Non-pigmented ciliary epithelial cell (primary cell): ENCODE measurements around the gene KANK3.
"Not testable (repeated sequence)": the region's sequence is repeated elsewhere in the genome, so short reads cannot be mapped to it uniquely, and the experiment has no call there.

ENCODE experiments used
- DNase-seq: peaks from one replicate; pipeline ENCODE4 v3.0.0-alpha.2; 2010; ENCODE audit warnings: low read depth

KANK3 gene

DNA sequence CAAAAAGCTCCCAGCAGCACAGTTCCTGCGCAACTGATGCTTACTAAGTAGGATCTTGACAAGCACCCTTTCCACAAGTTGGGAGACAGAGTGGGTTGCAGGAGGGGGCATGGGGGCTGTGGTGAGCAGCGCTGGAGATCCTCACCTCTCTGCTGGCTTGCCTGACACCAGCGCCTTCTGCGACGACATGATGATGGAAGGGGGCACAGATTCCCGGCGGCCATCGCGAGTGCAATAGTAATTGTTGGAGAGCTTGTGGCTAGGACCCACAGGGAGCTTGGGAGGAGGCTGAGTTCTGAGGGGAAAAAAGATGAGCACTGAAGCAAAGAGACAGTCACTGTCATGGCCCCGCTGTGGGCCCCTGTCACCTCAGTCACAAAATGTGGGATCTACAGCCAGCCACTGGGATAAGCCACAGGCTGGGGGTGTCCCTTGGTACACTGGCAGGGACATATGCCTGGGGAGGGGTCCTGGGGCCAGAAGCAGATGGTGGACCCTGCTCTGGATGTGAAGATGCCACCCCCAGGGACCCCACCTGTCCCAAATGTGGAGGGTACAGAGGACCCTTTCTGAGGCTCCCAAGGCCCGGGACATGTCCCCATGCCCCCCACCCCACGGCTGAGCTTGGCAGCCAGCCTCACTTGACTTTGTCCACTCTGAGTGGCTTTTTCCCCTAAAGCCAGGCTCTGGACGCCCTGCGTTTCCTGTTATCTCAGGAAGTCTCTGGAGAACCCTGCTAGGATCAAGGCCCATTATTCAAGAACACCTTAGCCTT, 26.5 kb downstream of the KANK3 start:
- DNase-seq, result no peak

DNA sequence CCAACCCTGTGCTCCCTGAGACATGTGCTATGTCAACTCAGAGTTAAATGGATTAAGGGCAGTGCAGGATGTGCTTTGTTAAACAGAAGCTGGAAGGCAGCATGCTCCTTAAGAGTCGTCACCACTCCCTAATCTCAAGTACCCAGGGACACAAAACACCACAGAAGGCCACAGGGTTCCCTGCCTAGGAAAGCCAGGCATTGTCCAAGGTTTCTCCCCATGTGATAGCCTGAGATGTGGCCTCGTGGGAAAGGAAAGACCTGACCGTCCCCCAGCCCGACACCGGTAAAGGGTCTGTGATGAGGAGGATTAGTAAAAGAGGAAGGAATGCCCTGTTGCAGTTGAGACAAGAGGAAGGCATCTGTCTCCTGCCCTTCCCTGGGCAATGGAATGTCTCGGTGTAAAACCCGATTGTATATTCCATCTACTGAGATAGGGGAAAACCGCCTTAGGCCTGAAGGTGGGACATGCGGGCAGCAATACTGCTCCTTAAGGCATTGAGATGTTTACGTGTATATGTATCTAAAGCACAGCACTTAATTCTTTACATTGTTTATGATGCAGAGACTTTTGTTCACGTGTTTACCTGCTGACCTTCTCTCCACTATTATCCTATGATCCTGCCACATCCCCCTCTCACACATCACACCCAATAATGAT, 28.0 kb downstream of the KANK3 start:
- not testable (repeated sequence) for DNase-seq

DNA sequence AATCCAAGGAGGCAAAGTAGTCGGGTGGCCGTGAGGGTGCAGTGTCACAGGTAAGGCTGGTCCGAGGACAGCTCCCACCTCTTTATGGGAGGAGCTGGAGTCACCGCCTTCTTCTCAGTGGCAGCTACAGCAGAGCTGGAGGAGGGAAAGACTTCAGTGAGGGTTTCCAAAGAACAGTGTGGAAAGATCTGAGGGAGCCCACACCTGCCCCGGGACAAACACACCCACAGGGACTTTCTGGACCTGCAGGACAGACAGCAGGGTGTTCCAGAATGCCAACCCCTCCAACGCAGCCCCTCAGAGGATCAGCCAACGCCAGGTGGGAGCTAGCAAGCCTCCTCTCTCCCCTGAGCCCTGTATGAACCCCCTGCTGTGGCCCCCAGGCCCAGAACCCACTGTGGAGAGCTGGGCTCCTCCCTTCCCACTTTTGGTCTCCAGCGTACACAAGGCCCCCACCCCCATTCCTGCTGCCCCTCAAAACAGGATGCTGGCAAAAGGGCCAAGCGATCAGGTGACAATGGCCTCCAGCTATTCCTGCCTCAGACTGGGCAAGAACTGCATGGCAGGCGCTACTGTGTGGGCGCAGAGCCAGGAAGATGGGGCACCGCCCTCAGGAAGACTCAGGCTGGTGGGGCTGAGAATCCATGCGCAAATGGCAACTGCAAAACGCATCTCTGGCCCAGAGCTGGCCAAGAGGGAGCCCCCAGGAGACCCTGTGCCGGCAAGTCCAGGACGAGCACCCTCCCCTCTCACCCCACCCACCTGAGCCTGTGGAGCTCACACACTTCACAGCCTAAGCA, 31.4 kb downstream of the KANK3 start:
- DNase-seq, result no peak

DNA sequence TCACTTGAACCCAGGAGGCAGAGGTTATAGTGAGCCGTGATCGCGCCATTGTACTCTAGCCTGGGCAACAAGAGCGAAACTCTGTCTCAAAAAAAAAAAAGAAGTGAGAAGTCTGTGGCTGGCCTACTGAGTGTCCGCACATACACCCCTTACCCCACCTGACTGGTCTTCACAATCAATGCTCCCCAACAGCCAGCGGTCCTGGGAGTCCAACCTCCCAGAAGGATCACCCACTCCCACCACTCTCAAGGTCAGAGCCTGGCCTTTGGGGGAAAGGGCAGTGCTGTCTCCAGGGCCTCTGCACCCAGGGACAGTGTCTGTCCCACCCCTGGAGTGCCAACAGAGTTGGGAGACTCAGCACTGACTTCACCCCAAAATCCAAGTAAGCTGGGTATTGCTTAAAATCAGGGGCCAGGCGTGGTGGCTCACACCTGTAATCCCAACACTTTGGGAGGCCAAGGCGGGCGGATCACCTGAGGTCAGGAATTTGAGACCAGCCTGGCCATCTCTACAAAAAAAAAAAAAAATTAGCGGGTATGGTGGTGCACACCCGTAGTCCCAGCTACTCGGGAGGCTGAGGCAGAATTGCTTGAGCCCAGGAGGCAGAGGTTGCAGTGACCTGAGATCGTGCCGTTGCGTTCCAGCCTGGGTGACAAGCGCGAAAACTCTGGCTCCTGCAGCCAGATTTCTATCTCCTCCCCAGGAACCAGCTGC, 32.6 kb downstream of the KANK3 start:
- DNase-seq, result no peak

DNA sequence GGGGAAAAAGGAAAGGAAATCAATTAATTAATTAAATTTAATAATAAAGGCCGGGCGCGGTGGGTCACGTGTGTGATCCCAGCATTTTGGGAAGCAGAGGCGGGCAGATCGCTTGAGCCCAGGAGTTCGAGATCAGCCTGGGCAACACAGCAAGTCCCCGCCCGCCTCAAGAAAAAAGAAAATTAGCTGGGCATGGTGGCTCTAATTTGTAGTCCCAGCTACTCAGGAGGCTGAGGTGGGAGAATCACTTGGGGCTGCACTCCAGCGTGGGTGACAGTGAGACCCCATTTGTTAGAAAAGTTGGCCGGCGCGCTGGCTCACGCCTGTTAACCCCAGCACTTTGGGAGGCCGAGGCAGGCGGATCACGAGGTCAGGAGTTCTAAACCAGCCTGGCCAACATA, 34.2 kb downstream of the KANK3 start:
- DNase-seq, result no peak

DNA sequence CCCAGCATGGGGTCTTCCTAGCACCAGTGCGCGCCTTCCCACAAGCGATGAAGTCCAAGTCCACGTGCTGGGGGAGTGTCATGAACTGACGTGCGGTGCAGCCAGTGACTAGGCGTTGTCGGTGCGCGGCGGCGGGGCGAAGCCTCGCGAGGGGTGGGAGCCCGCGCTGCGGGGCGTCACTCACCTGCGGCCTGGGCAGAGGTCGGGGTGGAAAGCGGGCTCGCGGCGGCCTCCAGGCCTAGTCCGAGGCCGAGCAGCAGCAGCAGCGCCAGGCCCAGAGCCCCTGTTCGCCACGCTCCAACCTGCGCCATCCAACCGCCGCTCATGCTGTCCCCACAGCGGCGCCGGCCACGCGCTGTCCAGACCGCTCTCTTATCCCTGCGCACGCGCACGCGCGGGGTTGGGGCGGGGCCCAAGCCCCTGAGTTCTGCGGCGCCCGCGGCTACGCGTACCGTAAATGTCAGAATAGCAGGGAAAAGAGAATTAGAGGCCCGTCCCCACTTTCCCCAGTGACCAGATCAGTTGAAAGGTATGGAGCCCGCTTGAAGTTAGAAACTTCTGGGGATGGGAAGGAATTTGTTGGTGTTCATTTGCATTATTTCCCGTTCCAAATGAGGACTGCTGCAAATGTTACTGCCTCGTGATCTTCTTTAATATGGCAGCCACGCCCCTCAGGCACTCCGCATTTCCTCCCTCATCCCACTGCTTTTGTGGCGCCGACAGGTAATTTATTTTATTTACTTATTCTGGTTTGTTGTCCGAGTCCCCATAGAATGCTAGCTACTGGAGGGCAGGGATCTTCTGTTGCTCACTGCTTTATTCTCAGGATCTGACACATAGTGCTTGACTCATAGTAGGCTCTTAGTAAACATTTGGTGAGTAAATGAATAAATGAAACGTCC, 34.8 kb downstream of the KANK3 start, which contains the start of gene CD320:
TSS of gene CD320 (minus strand) at position 394 of the 902 bp plus-strand sequence. CDS start at position 326, 68 bp downstream.
- DNase-seq, result peak; percentile 47

DNA sequence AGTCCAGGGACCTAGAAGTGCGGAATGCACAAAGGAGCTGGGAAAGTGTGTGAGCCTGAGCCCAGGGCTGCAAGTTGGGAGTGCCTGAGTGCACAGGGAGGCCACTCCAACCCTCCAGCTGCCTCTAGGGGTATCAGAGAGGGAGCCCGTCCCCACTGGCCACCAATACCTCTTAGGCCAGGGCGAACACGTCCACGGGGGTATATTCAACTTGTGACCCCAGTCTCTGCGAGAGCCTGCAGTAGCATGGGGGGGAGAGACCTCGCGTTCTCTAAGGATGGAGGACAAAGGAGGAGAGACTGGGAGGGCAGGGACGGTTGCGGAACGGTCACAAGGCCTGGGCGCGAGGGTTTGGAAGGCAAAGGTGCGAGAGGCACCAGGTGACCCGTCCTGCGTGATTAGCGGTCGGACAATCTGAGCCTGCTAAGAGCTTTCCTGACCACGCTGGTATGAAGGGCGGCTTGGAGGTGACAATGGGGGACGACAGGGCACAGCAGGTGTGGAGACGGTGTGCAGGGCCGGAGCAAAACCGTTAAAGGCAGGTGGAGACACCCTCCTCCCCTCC, 35.6 kb downstream of the KANK3 start:
- no peak for DNase-seq

DNA sequence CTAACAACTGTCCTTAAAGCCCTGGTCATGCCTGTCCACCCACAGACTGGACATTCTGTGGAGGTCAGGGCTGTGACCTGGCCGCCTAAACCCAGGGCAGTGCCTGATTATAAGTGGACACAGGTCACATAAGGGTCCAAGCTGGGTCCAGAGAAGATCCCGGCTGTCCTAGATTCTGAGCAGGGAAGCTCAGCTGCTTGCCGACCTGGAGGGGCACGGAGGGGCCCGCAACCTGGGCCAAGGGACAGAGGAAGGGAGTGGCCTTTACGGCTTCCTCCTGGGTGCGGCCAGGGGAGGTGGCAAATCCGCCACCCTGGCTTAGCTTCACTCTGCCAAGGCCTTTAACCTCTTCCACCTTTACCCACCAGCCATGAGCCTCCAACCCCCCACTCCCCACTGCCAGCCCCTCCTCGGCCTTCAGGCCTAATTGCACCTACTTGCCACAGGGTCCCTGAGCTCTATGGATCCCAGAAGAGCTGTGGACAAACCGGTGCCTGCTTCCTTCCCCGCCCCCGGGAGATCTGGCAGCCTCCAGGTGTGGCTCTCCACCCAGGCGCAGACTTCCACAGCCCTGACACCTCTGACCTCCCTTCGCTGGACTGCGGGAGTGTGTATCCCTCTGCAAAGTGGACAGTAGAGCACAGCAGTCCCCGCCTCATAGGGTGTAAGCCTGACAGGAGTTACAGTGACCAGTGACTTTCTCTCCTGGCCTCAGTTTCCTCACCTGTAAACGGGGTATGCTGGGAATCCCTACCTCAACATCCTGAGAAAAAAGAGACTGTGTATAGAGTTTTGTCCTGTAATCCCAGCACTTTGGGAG, 36.6 kb downstream of the KANK3 start:
- DNase-seq, result no peak

DNA sequence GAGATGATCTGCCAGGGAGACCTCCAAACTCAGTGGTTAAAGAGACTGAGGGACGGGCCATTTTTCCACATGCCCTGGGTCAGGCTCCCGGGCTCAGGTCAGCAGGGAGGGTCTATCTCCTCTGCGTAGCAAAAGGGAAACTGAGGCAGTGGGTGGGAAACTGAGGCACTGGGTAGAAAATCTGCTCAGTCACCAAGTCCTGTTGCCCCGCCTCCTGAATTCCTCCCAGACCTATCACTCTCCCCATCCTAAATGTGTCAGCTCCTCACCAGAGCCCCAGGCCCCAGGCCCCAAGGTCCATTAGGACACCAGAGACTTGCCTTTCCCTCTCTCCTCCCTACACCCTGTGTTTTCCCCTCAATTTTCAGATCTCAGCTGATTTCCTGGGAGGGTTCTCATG, 37.3 kb downstream of the KANK3 start:
- no peak for DNase-seq

DNA sequence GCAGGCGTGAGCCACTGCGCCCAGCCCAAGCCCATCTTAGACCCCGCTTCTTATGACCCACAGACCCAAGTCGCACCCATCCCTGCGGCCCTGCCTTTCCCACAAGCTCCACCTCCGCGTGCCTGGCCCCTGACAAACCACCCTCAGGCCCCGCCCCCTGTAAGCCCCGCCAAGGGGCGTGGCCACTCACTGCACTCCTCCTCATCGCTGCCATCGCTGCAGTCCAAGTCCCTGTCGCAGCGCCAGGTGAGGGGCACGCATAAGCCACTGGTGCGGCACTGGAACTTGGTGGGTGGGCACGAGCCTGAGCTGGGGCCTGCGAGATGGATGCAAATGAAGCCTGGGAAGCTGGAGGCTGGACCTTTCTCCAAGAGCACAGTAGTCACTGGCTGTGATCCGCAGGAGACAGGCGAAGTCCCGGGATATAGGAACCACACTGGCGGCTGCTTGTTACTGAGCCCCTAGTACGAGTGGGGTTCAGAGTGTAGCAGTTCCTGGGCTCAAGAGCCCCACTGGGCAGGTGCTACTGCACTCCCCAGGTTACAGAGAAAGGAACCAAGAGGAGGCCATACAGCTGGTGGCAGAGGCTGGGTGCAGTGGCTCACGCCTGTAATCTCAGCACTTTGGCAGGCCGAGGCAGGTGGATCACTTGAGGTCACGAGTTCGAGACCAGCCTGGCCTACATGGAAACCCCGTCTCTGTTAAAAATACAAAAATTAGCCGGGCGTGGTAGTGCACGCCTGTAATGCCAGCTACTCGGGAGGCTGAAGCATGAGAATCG, 38.0 kb downstream of the KANK3 start:
- DNase-seq, result no peak

DNA sequence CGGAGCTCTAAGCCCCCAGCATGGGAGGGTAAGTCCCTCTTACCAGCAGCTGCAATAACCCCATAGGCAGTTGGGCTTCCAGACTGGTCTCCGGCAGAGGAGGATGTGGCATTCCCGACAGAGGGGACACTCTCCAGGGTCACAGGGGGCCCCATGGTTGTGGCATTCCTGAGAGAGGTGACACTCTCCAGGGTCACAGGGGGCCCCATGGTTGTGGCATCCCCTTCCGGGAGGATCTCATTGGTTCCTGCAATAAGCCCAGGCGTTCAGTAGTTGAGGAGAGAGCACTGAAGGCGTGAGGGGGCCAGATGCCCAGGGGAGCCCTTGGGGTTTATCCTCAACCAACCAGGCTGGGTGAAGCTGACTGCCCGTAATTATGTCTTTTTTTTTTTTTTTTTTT, 40.3 kb downstream of the KANK3 start:
- no peak for DNase-seq

DNA sequence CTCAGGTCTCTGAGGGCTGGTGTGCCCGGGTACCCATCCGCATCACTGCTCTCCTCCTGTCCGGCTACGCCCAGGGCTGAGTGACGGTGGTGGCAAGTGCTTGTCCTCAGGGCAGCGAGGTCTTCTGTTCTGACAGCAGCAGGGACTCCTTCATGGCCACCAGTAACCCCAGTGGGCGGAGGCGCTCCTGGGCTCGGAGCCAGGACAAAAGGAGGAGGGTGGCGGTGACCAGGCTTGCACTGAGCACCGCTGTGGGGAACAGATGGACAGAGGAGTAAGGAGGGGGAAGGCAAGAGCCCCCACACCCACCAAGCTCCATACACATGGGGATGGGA, 40.7 kb downstream of the KANK3 start:
- DNase-seq, result no peak

DNA sequence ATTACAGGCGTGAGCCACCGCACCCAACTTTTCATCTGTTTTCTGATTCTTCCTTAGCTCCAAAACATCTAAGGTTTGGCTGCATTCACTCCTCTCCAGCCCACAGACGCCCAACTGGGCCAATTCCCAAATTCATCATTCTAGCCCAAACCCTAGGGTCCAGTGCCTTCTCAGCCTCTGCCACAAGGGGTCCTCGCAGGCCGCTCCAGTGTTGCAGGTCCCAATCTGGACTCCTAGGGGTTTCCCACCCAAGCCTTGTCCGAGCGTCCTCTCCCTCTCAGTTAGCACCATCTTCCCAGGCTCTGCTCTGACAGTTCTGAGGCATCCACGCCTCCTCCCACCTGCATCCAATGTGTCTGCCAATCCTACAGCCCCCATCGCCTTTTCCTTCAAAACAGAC, 51.7 kb downstream of the KANK3 start:
- DNase-seq, result not testable (repeated sequence)

DNA sequence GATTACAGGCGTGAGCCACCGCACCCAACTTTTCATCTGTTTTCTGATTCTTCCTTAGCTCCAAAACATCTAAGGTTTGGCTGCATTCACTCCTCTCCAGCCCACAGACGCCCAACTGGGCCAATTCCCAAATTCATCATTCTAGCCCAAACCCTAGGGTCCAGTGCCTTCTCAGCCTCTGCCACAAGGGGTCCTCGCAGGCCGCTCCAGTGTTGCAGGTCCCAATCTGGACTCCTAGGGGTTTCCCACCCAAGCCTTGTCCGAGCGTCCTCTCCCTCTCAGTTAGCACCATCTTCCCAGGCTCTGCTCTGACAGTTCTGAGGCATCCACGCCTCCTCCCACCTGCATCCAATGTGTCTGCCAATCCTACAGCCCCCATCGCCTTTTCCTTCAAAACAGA, 66.6 kb downstream of the KANK3 start:
- DNase-seq, result not testable (repeated sequence)
